ENCODE measurements around the gene USP47. TPM values are rescaled to one million over a fixed set of nuclear protein-coding genes. Genes with fewer than 3 reads are reported as not detected.

The USP47 gene
- total and polyA plus RNA-seq, 2 donors (not counting 1 experiment from before 2014, with no cell fraction given), result 12.8 to 52.9 TPM

DNA sequence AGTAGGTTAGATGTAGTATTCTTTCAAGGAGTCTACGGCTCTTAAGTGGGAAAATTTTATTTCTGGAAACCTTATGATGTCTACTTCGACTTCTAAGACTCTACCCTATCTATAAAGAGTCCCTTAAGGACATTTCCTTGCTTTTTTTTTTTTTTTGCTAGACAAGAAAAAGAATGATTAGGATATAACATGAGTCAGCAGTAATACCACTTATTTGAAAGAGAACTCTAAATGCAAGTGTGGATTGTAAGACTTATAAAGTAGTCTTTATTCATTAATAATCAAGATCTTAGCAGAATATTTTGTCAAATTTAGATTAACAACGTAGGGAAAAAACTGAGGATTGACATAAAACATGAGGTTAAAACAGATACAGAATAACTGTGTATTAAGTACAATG, 95.7 kb downstream of the USP47 start:
- WGBS (ENCODE audit: insufficient coverage), result no CpG with 5 or more reads among the region's 3 CpGs
- ChIA-PET POLR2A (no interaction called here), CTCF (no interaction called here)
- no peak overlapping the region for H3K4me3 ChIP-seq (ENCODE audit: control extremely low read depth in 1 of 5, extremely low read depth in 1 of 5, insufficient read depth in 1 of 5, low read depth in 2 of 5, low read length in 4 of 5)
- DNase-seq (no peak), ATAC-seq (ENCODE audit: low read depth) (no peak)
- TF ChIP-seq, protein P1, sequence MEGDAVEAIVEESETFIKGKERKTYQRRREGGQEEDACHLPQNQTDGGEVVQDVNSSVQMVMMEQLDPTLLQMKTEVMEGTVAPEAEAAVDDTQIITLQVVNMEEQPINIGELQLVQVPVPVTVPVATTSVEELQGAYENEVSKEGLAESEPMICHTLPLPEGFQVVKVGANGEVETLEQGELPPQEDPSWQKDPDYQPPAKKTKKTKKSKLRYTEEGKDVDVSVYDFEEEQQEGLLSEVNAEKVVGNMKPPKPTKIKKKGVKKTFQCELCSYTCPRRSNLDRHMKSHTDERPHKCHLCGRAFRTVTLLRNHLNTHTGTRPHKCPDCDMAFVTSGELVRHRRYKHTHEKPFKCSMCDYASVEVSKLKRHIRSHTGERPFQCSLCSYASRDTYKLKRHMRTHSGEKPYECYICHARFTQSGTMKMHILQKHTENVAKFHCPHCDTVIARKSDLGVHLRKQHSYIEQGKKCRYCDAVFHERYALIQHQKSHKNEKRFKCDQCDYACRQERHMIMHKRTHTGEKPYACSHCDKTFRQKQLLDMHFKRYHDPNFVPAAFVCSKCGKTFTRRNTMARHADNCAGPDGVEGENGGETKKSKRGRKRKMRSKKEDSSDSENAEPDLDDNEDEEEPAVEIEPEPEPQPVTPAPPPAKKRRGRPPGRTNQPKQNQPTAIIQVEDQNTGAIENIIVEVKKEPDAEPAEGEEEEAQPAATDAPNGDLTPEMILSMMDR (IDR thresholded peaks at IDR 0.05), result no peak
- no peak for TF ChIP-seq EZH2 (IDR thresholded peaks at IDR 0.05; ENCODE audit: borderline replicate concordance, insufficient read depth, low read depth, low read length, poor library complexity, severe bottlenecking)
- intact Hi-C loops (cut with micrococcal nuclease), result loop anchor here (10.0 kb wide), 1 partner anchor 143 kb away; no protein-coding TSS in a partner anchor
- no peaks in the 10 kb centered on the region for H3K27me3 ChIP-seq (replicated peaks in 1 of 4; ENCODE audit: control extremely low read depth in 1 of 4, control insufficient read depth in 3 of 4, insufficient read depth in 4 of 4, low read length in 3 of 4)
- no peak overlapping the region for H2AFZ ChIP-seq (ENCODE audit: insufficient read depth, low read depth, low read length, poor library complexity, severe bottlenecking)
- Mint-ChIP-seq H3K9me3 (ENCODE audit: insufficient read depth) (no peaks in the 10 kb centered on the region), H3K4me1 (no peaks in the 10 kb centered on the region), H3K4me3 (no peak overlapping the region), H3K27ac (no peak overlapping the region), H3K27me3 (no peaks in the 10 kb centered on the region)
- H3K9ac ChIP-seq (ENCODE audit: low read length), result no peak overlapping the region
- H3K36me3 ChIP-seq (replicated peaks in 1 of 2; ENCODE audit: control extremely low read depth in 1 of 2, control insufficient read depth in 1 of 2, extremely low read depth in 1 of 2, insufficient read depth in 2 of 2, low read length in 1 of 2), result peaks cover 34 to 69% of the 10 kb centered on the region in 2 experiments
- no peak overlapping the region for H3K27ac ChIP-seq (ENCODE audit: low read length in 2 of 2)
- H3K4me2 ChIP-seq (replicated peaks; ENCODE audit: low read depth, low read length, poor library complexity, severe bottlenecking), result no peak overlapping the region
- H3K79me2 ChIP-seq (ENCODE audit: control insufficient read depth, insufficient read depth, low read length), result no peaks in the 10 kb centered on the region
- H3K9me3 ChIP-seq (ENCODE audit: control extremely low read depth in 1 of 3, control insufficient read depth in 2 of 3, insufficient read depth in 1 of 3, low read length in 2 of 3), result no peaks in the 10 kb centered on the region
- H3K4me1 ChIP-seq (ENCODE audit: control insufficient read depth in 2 of 2, insufficient read depth in 2 of 2, low read length in 2 of 2), result no peaks in the 10 kb centered on the region
- no peaks in the 10 kb centered on the region for H4K20me1 ChIP-seq (ENCODE audit: control insufficient read depth, insufficient read depth, low read length, poor library complexity, severe bottlenecking)

DNA sequence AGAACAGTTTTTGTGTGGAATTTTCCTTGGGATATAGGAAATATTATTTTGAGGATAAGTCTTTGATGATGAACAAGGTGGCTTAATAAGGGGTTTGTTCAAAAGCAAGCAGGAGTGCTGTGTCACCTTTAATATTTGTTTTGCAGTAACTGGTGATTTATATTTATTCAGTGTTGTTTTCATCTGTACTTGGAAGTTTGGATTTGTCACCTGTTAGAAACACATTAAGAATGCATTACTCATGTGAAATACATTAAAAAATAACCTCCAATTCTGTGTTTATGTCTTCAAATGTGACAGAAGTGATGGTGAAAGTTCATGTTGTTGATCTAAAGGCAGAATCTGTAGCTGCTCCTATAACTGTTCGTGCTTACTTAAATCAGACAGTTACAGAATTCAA, 96.2 kb downstream of the USP47 start:
- no peaks in the 10 kb centered on the region for H3K9me3 ChIP-seq (ENCODE audit: control extremely low read depth in 1 of 3, control insufficient read depth in 2 of 3, insufficient read depth in 1 of 3, low read length in 2 of 3)
- Mint-ChIP-seq H3K27ac (no peak overlapping the region), H3K4me3 (no peak overlapping the region), H3K4me1 (no peaks in the 10 kb centered on the region), H3K27me3 (no peaks in the 10 kb centered on the region), H3K9me3 (ENCODE audit: insufficient read depth) (no peaks in the 10 kb centered on the region)
- ATAC-seq (ENCODE audit: low read depth) (no peak), DNase-seq (no peak)
- H3K79me2 ChIP-seq (ENCODE audit: control insufficient read depth, insufficient read depth, low read length), result no peaks in the 10 kb centered on the region
- intact Hi-C loops (cut with micrococcal nuclease), result loop anchor here (10.0 kb wide), 1 partner anchor 143 kb away; no protein-coding TSS in a partner anchor
- no peaks in the 10 kb centered on the region for H4K20me1 ChIP-seq (ENCODE audit: control insufficient read depth, insufficient read depth, low read length, poor library complexity, severe bottlenecking)
- H3K36me3 ChIP-seq (replicated peaks in 1 of 2; ENCODE audit: control extremely low read depth in 1 of 2, control insufficient read depth in 1 of 2, extremely low read depth in 1 of 2, insufficient read depth in 2 of 2, low read length in 1 of 2), result peaks cover 29 to 69% of the 10 kb centered on the region in 2 experiments
- no peak overlapping the region for H2AFZ ChIP-seq (ENCODE audit: insufficient read depth, low read depth, low read length, poor library complexity, severe bottlenecking)
- no CpG with 5 or more reads among the region's 1 CpG for WGBS (ENCODE audit: insufficient coverage)
- H3K27me3 ChIP-seq (replicated peaks in 1 of 4; ENCODE audit: control extremely low read depth in 1 of 4, control insufficient read depth in 3 of 4, insufficient read depth in 4 of 4, low read length in 3 of 4), result no peaks in the 10 kb centered on the region
- ChIA-PET POLR2A (no interaction called here), CTCF (no interaction called here)
- no peak overlapping the region for H3K27ac ChIP-seq (ENCODE audit: low read length in 2 of 2)
- no peak overlapping the region for H3K4me3 ChIP-seq (ENCODE audit: control extremely low read depth in 1 of 5, extremely low read depth in 1 of 5, insufficient read depth in 1 of 5, low read depth in 2 of 5, low read length in 4 of 5)
- no peaks in the 10 kb centered on the region for H3K4me1 ChIP-seq (ENCODE audit: control insufficient read depth in 2 of 2, insufficient read depth in 2 of 2, low read length in 2 of 2)
- H3K9ac ChIP-seq (ENCODE audit: low read length), result no peak overlapping the region
- no peak overlapping the region for H3K4me2 ChIP-seq (replicated peaks; ENCODE audit: low read depth, low read length, poor library complexity, severe bottlenecking)
- no peak for TF ChIP-seq EZH2 (IDR thresholded peaks at IDR 0.05; ENCODE audit: borderline replicate concordance, insufficient read depth, low read depth, low read length, poor library complexity, severe bottlenecking)
- TF ChIP-seq, protein P1 (IDR thresholded peaks at IDR 0.05), result no peak
